Measurements from ENCODE around the gene PTPRS. TPM values are rescaled to one million over a fixed set of nuclear protein-coding genes. Genes with fewer than 3 reads are reported as not detected.

PTPRS gene
- polyA plus RNA-seq, 1 donor (not counting 4 experiments of a cell fraction or from before 2014, with no cell fraction given), result 2.5 TPM

DNA sequence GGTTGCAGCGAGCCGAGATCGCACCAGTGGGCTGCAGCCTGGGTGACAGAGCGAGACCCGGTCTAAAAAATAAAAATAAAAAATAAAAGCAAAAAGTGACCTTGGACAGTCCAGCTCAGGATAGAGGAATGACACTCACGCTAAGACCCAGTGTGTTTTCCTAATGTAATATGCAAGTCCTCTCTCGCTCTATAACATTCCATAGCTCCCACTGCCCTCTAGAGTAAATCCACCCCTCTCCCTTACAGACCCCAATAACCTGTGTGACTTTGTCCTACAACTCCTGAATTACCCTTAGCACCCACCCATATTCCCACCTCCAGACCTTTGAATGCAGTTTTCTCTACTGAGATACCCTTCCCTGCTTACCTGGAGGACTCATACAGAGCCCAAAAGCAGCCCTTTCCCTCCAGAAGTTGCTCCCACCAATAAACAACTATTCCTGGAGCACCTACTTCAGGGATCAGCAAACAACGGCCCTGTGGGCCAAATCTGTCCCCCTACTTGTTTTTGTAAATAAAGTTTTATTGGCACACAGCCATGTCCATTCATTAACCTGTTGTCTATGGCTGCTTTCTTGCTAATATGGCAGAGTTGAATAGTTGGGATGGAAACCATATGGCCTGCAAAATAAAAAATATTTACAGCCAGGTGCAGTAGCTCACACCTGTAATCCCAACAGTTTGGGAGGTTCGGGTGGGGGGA, 39.8 kb upstream of the PTPRS start:
- Histone ChIP-seq H3K4me2 (ENCODE audit: control insufficient read depth, extremely low read depth, insufficient read depth, low read depth, low read length) (no peak overlapping the region), H3K27ac (ENCODE audit: control insufficient read depth, insufficient read depth, low read length) (no peak overlapping the region), H3K27me3 (ENCODE audit: control insufficient read depth, extremely low read depth, insufficient read depth, low read length) (no peaks in the 10 kb centered on the region), H3K9me3 (ENCODE audit: control insufficient read depth, low read depth, low read length) (peaks cover 2% of the 10 kb centered on the region), H3K9ac (ENCODE audit: control insufficient read depth, extremely low read depth, insufficient read depth, low read length) (no peak overlapping the region), H2AFZ (ENCODE audit: control insufficient read depth, low read length) (no peak overlapping the region), H4K20me1 (ENCODE audit: control insufficient read depth, extremely low read depth, insufficient read depth, low read length) (no peaks in the 10 kb centered on the region), H3K4me3 (ENCODE audit: control insufficient read depth in 2 of 3, extremely low read depth in 1 of 3, insufficient read depth in 2 of 3, low read depth in 1 of 3, low read length in 3 of 3) (no peak overlapping the region), H3K79me2 (ENCODE audit: control insufficient read depth, insufficient read depth, low read length) (no peaks in the 10 kb centered on the region), H3K4me1 (ENCODE audit: control insufficient read depth, extremely low read depth, insufficient read depth, low read length) (no peaks in the 10 kb centered on the region), H3K9me1 (ENCODE audit: control insufficient read depth, extremely low read depth, insufficient read depth, low read length) (no peaks in the 10 kb centered on the region), H3K36me3 (ENCODE audit: control insufficient read depth in 2 of 2, extremely low read depth in 1 of 2, insufficient read depth in 2 of 2, low read length in 2 of 2) (no peaks in the 10 kb centered on the region)
- TF ChIP-seq, protein P1, sequence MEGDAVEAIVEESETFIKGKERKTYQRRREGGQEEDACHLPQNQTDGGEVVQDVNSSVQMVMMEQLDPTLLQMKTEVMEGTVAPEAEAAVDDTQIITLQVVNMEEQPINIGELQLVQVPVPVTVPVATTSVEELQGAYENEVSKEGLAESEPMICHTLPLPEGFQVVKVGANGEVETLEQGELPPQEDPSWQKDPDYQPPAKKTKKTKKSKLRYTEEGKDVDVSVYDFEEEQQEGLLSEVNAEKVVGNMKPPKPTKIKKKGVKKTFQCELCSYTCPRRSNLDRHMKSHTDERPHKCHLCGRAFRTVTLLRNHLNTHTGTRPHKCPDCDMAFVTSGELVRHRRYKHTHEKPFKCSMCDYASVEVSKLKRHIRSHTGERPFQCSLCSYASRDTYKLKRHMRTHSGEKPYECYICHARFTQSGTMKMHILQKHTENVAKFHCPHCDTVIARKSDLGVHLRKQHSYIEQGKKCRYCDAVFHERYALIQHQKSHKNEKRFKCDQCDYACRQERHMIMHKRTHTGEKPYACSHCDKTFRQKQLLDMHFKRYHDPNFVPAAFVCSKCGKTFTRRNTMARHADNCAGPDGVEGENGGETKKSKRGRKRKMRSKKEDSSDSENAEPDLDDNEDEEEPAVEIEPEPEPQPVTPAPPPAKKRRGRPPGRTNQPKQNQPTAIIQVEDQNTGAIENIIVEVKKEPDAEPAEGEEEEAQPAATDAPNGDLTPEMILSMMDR (optimal IDR thresholded peaks at IDR 0.05 in 1 of 3, IDR thresholded peaks at IDR 0.05 in 1 of 3, conservative IDR thresholded peaks at IDR 0.05 in 1 of 3; ENCODE audit: extremely low read depth in 1 of 3, insufficient read depth in 2 of 3, low read length in 3 of 3), result no peak
- no peak for TF ChIP-seq EZH2 (IDR thresholded peaks at IDR 0.05; ENCODE audit: low read length)
- no peak for DNase-seq (ENCODE audit: low read depth, low spot score)
- dilution Hi-C loops (cut with MboI; ENCODE audit: extremely low pct_ligation_motif_present, low sequenced_read_pairs), result no loop called here
- no peak for FAIRE-seq

DNA sequence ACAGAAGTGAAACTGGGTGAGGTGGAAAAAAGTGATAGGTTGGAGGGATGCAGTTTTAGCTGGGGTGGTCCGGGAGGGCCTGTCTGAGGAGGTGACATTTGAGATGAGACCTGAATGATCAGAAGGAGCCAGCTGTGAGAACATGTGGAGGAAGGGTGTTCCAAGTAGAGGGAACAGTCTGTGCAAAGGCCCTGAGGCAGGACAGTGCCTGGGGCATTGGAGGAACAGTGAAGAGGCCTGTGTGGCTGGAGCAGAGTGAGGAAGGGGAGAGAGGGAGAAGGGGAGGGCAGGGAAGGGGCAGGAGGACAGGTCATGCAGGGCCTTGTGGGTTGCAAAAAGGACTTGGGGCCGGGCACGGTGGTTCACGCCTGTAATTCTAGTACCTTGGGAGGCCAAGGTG, 36.3 kb upstream of the PTPRS start:
- DNase-seq (ENCODE audit: low read depth, low spot score) (no peak), FAIRE-seq (no peak)
- H3K9me1 ChIP-seq (ENCODE audit: control insufficient read depth, extremely low read depth, insufficient read depth, low read length), result no peaks in the 10 kb centered on the region
- no peak overlapping the region for H3K4me2 ChIP-seq (ENCODE audit: control insufficient read depth, extremely low read depth, insufficient read depth, low read depth, low read length)
- peaks cover 3% of the 10 kb centered on the region for H3K9me3 ChIP-seq (ENCODE audit: control insufficient read depth, low read depth, low read length)
- H3K4me3 ChIP-seq (ENCODE audit: control insufficient read depth in 2 of 3, extremely low read depth in 1 of 3, insufficient read depth in 2 of 3, low read depth in 1 of 3, low read length in 3 of 3), result no peak overlapping the region
- no peaks in the 10 kb centered on the region for H3K79me2 ChIP-seq (ENCODE audit: control insufficient read depth, insufficient read depth, low read length)
- dilution Hi-C loops (cut with MboI; ENCODE audit: extremely low pct_ligation_motif_present, low sequenced_read_pairs), result no loop called here
- H3K36me3 ChIP-seq (ENCODE audit: control insufficient read depth in 2 of 2, extremely low read depth in 1 of 2, insufficient read depth in 2 of 2, low read length in 2 of 2), result no peaks in the 10 kb centered on the region
- H2AFZ ChIP-seq (ENCODE audit: control insufficient read depth, low read length), result no peak overlapping the region
- no peaks in the 10 kb centered on the region for H3K4me1 ChIP-seq (ENCODE audit: control insufficient read depth, extremely low read depth, insufficient read depth, low read length)
- TF ChIP-seq EZH2 (IDR thresholded peaks at IDR 0.05; ENCODE audit: low read length), result no peak
- TF ChIP-seq, protein P1 (optimal IDR thresholded peaks at IDR 0.05 in 1 of 3, IDR thresholded peaks at IDR 0.05 in 1 of 3, conservative IDR thresholded peaks at IDR 0.05 in 1 of 3; ENCODE audit: extremely low read depth in 1 of 3, insufficient read depth in 2 of 3, low read length in 3 of 3), result no peak
- no peaks in the 10 kb centered on the region for H4K20me1 ChIP-seq (ENCODE audit: control insufficient read depth, extremely low read depth, insufficient read depth, low read length)
- no peaks in the 10 kb centered on the region for H3K27me3 ChIP-seq (ENCODE audit: control insufficient read depth, extremely low read depth, insufficient read depth, low read length)
- H3K27ac ChIP-seq (ENCODE audit: control insufficient read depth, insufficient read depth, low read length), result no peak overlapping the region
- no peak overlapping the region for H3K9ac ChIP-seq (ENCODE audit: control insufficient read depth, extremely low read depth, insufficient read depth, low read length)

Measured in keratinocyte (primary cell).